Measurements from ENCODE around the gene KIAA1210. TPM values are rescaled to one million over a fixed set of nuclear protein-coding genes. Genes with fewer than 3 reads are reported as not detected.

KIAA1210 gene
- under 1 TPM in 2 of 4 donors, not detected in 2; 0.08 to 0.11 TPM for total RNA-seq

- TF ChIP-seq POLR2A (IDR thresholded peaks at IDR 0.05) (no peak), CTCF (IDR thresholded peaks at IDR 0.05) (no peak)
- no peak within 1 kb of the TSS for H3K4me3 ChIP-seq (ENCODE audit: low read depth, poor library complexity, severe bottlenecking)
- intact Hi-C loops (cut with DNase I; ENCODE audit: low total_unique reads) = no loop called here
- WGBS, 2 donors = 35 to 69% methylated on average over 5 of the region's 5 CpGs
- DNase-seq (ENCODE audit: low spot score in 2 of 2) = no peak
These were observed at the start of gene KIAA1210 for GRCh38 chrX:119127650-119128049. TSS of gene KIAA1210 (minus strand) at chrX:119127812. CDS start at chrX:119123642, 4,170 bp downstream.

DNA sequence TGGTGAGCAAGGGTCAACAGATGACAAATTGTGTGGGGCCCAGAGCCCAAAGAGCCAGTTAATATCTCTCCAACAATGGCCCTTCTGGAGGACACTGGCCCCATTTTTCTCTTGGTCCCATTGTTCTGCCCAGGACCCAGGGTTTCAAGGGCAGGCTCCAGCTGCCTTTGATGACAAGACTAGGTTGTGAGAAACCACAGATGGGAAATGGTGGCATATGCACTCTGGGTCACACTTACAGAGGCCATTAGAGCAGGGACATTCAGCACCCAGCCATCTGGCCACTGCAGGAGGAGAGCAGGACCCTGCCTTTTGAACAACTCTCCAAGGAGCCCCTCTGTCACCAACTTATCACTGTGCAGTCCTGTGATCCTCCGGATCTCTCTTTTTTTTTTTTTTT lies 49.7 kb upstream of the KIAA1210 start:
- DNase-seq (ENCODE audit: low spot score in 2 of 2) = no peak
- WGBS, 2 donors = 6 to 83% methylated on average over 1 of the region's 1 CpG
- H3K4me3 ChIP-seq (ENCODE audit: low read depth, poor library complexity, severe bottlenecking) = no peak overlapping the region
- no peak for TF ChIP-seq CTCF (IDR thresholded peaks at IDR 0.05)
- no peak for TF ChIP-seq POLR2A (IDR thresholded peaks at IDR 0.05)
- intact Hi-C loops (cut with DNase I; ENCODE audit: low total_unique reads) = no loop called here

GRCh38 chrX:119174900-119175299 lies 47.3 kb upstream of the KIAA1210 start:
- H3K4me3 ChIP-seq (ENCODE audit: low read depth, poor library complexity, severe bottlenecking) = no peak overlapping the region
- no peak for DNase-seq (ENCODE audit: low spot score in 2 of 2)
- WGBS, 2 donors = 81 to 85% methylated on average over 2 of the region's 2 CpGs
- intact Hi-C loops (cut with DNase I; ENCODE audit: low total_unique reads) = no loop called here
- no peak for TF ChIP-seq POLR2A (IDR thresholded peaks at IDR 0.05)
- TF ChIP-seq CTCF (IDR thresholded peaks at IDR 0.05) = no peak

GRCh38 chrX:119168104-119168503 lies 40.5 kb upstream of the KIAA1210 start:
- intact Hi-C loops (cut with DNase I; ENCODE audit: low total_unique reads) = no loop called here
- H3K4me3 ChIP-seq (ENCODE audit: low read depth, poor library complexity, severe bottlenecking) = no peak overlapping the region
- WGBS, 2 donors = 30 to 38% methylated on average over 1 to 2 of the region's 2 CpGs
- TF ChIP-seq CTCF (IDR thresholded peaks at IDR 0.05) = no peak
- TF ChIP-seq POLR2A (IDR thresholded peaks at IDR 0.05) = no peak
- DNase-seq (ENCODE audit: low spot score in 2 of 2) = no peak

DNA sequence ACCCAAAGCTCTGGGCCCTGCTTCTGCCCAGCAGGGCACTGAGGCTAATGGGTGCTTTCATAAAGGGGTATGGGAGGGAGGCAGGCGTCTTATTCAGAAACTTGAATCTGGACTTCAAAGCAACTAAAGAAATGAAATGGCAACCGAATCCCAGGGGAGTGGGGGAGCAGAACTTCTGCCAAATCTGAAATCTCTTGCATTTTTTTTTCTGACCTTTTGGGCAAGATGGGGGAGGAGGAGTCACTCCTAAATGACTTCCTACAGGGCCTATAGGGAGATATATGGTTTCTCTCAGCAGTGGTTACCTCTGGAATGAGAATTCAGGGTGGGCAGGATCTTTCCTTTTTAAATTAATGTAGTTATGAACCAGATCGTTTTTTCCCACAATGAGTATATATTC lies 30.6 kb upstream of the KIAA1210 start:
- no peak for TF ChIP-seq POLR2A (IDR thresholded peaks at IDR 0.05)
- no peak for TF ChIP-seq CTCF (IDR thresholded peaks at IDR 0.05)
- intact Hi-C loops (cut with DNase I; ENCODE audit: low total_unique reads) = no loop called here
- H3K4me3 ChIP-seq (ENCODE audit: low read depth, poor library complexity, severe bottlenecking) = no peak overlapping the region
- DNase-seq (ENCODE audit: low spot score in 2 of 2) = no peak
- 51 to 74% methylated on average over 3 of the region's 3 CpGs for WGBS, 2 donors

- TF ChIP-seq CTCF (IDR thresholded peaks at IDR 0.05) = no peak
- no peak for TF ChIP-seq POLR2A (IDR thresholded peaks at IDR 0.05)
- intact Hi-C loops (cut with DNase I; ENCODE audit: low total_unique reads) = no loop called here
- 79 to 100% methylated on average over 1 of the region's 1 CpG for WGBS, 2 donors
These were observed 28.6 kb upstream of the KIAA1210 start for GRCh38 chrX:119156241-119156640.

More at GRCh38 chrX:119156241-119156640, 28.6 kb upstream of the KIAA1210 start:
- no peak overlapping the region for H3K4me3 ChIP-seq (ENCODE audit: low read depth, poor library complexity, severe bottlenecking)
- DNase-seq (ENCODE audit: low spot score in 2 of 2) = no peak
